HG03025 (cell line): ENCODE measurements around the gene TNFRSF12A.

Source experiments
- ATAC-seq: cut with Tn5 transposase; IDR thresholded peaks from one replicate; pipeline ENCODE4 v1.9.1; 2021; ENCODE audit warnings: mild to moderate bottlenecking, moderate library complexity; ENCODE audit not compliant: unreplicated experiment, low FRiP score

TNFRSF12A gene

GRCh38 chr16:3023669-3024478 lies 3.7 kb downstream of the TNFRSF12A start, which contains the start of the genes HCFC1R1 and THOC6:
HCFC1R1 (minus strand) TSS chr16:3023942; CDS start chr16:3023941, 1 bp downstream.
THOC6 (plus strand) TSS chr16:3024035; CDS start chr16:3024327, 292 bp downstream.
- peak; percentile 66 for ATAC-seq

DNA sequence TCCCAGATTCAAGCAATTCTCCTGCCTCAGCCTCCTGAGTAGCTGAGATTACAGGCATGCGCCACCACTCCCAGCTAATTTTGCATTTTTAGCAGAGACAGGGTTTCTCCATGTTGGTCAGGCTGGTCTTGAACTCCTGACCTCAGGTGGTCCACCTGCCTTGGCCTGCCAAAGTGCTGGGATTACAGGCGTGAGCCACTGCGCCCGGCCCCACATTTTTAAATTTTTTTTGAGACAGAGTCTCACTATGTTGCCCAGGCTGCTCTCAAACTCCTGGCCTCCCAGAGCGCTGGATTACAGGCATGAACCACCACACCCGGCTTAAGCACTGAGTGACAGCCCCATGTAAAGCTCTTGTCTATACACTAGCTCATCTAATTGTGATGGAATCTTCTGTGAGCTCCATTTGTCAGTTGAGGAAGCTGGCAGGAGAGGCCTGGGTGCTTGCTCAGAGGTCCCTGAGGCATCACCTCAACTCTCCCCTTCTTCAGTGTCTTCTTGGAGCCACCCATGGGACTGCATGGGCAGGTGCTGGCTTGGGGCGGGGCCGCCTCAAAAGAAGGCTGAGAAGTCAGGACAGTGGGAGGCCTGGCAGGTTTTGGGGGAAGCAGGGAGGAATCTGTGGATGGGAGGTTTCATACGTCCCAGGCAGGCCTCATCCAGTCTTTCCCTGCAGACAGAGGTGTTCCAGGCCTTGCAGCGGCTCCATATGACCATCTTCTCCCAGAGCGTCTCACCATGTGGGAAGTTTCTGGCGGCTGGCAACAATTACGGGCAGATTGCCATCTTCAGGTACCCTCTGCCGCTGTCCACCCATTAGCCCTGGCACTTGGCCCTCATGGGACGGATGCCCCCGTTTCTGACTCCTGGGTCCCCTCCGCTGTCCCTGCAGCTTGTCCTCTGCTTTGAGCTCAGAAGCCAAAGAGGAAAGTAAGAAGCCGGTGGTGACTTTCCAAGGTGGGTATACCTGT lies 5.1 kb downstream of the TNFRSF12A start:
- ATAC-seq = no peak

DNA sequence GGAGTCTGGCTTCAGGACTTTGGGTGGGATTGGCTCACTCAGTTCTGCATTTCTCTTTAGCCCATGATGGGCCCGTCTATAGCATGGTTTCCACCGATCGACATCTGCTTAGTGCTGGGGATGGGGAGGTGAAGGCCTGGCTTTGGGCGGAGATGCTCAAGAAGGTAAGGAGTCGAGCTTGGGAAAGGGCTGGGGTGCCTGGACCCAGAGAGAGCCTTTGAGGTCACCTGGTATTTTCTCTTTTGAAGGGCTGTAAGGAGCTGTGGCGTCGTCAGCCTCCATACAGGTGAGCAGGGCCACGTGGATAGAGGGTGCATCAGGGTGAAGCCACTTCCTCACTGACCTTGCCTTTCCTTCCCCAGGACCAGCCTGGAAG lies 5.8 kb downstream of the TNFRSF12A start:
- no peak for ATAC-seq

DNA sequence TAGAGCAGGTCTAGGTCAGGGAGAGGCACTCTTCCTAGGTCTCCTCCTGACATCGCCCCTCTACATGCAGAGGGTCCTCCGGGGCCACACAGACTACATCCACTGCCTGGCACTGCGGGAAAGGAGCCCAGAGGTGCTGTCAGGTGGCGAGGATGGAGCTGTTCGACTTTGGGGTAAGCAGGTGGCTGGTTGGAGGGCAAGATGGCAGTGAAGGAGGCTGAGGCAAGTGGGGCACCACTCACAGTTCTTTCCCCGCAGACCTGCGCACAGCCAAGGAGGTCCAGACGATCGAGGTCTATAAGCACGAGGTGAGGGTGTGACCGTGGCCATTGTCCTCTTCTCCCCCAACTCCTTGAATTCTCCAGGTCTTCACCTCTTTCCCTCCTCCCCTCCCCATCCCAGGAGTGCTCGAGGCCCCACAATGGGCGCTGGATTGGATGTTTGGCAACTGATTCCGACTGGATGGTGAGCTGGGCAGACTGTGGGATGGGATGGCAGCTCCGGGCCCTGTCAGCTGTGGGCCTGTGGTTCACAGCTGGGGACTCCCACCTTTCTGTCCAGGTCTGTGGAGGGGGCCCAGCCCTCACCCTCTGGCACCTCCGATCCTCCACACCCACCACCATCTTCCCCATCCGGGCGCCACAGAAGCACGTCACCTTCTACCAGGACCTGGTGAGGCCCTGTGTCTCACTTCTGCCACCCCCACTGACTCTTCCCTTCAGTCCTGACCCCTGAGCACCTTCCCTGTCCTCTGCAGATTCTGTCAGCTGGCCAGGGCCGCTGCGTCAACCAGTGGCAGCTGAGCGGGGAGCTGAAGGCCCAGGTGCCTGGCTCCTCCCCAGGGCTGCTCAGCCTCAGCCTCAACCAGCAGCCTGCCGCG lies 6.7 kb downstream of the TNFRSF12A start:
- ATAC-seq = no peak

DNA sequence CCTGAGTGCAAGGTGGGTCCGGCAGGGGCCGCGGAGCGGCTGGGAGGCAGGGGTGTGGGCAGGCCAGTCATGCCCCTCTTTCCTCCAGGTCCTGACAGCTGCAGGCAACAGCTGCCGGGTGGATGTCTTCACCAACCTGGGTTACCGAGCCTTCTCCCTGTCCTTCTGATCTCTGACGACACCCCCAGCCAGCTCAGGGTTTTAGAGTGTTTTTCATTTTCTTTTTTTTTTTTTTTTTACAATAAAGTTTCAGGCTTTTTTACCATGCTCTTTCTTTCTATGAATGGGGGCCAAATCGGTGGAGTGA lies 7.3 kb downstream of the TNFRSF12A start:
- ATAC-seq = no peak

DNA sequence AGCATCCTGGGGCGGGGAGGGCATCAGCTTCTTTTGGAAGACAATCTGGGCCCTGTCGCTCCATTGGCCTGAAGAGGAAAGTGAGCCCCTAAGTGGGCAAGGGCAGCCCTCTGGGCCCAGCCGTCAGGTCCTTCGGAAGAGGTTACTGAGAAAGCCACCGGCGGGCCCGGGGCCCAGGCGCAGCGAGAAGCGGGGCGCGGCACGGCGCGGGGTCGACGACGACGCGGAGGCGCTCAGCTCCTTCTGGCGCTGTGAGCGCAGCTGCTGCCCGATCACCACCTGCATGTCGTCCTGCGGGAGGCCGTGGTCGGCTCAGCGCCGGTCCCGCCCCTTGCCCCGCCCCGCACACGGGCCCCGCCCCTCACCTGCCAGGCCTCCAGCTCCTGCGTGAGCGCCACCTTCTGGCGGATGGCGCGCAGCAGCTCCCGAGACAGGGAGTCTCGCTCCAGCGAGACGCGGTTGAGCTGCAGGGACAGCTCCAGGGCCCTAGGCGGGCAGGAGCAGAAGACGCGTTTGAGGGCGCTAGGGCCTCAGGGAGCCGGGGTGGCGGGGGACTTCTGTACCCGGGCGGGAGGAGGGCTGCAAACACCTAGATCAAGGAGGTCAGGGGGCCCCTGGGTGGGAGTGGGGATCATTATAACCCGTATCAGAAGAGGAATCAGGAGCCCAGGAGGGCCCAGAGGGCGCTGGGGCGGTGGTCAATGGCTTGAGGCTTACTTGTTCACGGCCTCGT lies 8.0 kb downstream of the TNFRSF12A start:
- ATAC-seq = no peak

DNA sequence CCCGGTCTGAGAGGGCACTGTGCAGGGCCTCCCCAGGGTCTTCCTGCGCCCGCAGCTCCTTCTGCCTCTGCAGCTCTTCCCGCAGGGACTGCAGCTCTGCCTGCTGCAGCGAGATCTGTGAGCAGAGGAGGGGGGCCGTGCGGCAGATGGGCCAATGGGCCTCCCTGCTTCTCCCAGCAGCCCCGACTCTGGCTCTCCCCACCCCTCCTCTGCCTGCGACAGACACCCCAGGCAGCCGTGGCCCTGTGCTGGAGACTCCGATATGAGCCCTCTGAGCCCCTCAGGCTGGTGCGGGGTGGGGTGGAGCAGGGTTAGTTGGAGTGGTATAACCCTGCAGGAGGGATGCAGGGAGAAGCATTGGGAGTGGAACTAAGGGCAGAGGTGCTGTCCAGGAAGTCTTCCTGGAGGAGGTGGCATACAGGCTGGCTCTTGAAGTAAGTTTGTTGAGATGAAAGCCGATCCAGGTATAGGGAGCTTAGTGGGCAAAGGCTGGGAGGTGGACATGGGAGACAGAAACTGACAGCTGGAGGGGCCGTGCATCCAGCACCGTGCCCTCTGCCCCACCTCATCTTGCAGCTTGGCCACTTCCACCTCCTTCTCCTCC lies 8.7 kb downstream of the TNFRSF12A start:
- ATAC-seq = no peak

GRCh38 chr16:3029491-3030221 lies 9.5 kb downstream of the TNFRSF12A start:
- ATAC-seq = no peak

DNA sequence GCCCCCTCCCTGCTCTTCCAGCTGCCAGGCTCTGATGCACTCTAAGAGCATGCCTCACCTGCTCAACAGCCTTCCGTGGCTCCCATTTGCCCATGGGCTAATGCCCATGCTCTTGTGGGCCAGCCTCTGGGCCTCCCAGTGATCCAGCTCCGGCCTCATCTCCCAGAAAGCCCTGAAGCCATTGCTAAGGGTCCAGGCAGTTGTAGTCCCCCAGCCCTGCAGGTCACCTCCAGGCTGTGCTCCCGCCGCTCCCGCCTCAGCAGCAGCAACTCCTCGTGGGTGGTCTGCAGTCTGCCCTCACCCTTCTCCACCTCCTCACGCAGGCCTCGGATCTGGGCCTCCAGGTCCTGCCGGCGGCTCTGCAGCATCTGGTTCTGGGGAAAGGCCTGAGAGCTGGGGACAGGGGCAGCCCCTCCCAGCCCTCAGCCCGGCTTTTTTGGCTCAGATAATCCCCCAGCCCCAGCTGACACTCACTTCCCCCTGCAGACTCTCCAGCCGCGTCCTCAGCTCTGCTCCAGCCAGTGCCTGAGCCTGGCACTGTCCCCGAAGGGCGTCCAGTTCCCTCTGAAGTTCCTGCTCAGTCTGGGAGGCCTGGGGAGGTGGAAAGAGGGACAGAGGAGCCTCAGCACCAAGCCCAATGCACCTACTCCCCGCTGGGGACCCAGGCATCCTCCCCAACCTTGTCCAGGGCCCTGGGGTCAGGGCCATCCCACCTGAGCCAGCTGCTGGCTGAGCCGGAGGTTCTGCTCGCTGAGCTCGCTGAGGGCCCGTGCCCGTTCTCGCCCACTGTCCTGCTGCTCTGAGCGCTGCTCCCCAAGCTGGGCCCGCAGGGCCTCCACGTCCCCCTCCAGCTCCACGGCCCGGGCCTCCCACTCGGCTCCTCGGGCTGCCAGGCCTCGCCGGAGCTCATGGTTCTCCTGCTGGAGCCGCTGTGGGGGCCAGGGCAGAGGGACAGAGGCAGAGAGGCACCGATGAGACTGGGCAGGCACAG lies 10.3 kb downstream of the TNFRSF12A start:
- no peak for ATAC-seq

DNA sequence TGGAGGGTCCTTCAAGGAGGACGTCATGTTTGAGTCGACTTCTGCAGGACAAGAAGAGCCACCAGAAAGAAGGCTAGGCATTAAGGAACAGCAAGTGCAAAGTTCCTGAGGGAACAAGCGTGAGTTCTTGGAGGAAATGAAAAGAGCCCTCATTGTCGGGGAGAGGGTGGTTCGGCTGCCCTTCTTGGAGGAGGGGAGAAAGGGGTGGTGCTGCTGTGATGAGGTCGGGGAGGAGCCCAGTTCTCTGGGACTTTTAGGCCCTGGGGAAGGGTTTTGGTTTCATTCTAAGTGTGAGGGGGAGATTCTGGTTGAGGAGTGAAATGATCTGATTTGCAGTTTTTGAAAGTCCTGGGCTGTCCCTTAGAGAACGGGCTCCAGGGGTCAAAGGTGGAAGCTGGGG lies 12.5 kb downstream of the TNFRSF12A start:
- no peak for ATAC-seq

GRCh38 chr16:3035289-3035971 lies 15.3 kb downstream of the TNFRSF12A start:
- ATAC-seq = no peak

GRCh38 chr16:3035972-3036725 lies 16.0 kb downstream of the TNFRSF12A start:
- ATAC-seq = no peak

GRCh38 chr16:3036726-3037315 lies 16.7 kb downstream of the TNFRSF12A start, which contains the start of gene BICDL2:
BICDL2 (minus strand) TSS chr16:3036944; CDS start chr16:3035496, 1,448 bp downstream.
- ATAC-seq = no peak

GRCh38 chr16:3038256-3038655 lies 18.1 kb downstream of the TNFRSF12A start:
- ATAC-seq = no peak

DNA sequence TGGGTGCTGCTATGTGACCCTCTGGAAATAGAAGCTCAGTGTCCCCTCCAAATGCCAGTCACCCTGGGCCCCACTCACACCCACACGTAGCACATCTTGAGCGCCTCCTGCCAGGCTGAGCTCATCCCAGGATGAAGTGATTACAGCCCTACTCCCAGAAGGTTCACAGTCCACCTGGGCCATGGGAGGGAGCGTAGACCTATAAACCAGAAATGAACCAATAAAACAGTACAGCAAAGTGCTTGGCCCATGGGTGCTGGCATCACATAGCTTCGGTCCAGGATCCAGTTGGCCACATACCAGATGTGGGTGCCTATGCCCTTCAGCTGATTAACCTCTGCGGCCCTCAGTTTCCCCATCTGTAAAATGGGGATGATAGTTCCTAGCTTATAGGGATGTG lies 18.7 kb downstream of the TNFRSF12A start:
- no peak for ATAC-seq

GRCh38 chr16:3042376-3042775 lies 22.2 kb downstream of the TNFRSF12A start:
- ATAC-seq = no peak
